Thoracic aorta (tissue), 2 donors: ENCODE data around the gene FLRT1. TPM values are rescaled to one million over a fixed set of nuclear protein-coding genes. Genes with fewer than 3 reads are reported as not detected.

ENCODE experiments used
- ATAC-seq: fragments of 150-250 bp; one replicate; pipeline ENCODE4 v1.8.0; 2017; ENCODE audit warnings: low read depth; ENCODE audit not compliant: insufficient number of reproducible peaks, low FRiP score
- DNase-seq: peaks from one replicate; pipeline ENCODE4 v3.0.0-alpha.2; 2020; ENCODE audit warnings: low spot score
- H3K27ac ChIP-seq, 2 donors: fragments of 200-600 bp; sonication (generic); 1 replicate in 1 of 2; 2 replicates in 1 of 2; pipeline ENCODE4 v1.5.1; 2016; ENCODE audit warnings: mild to moderate bottlenecking in 2 of 2, moderate library complexity in 2 of 2
- H3K27me3 ChIP-seq: fragments of 200-600 bp; sonication (generic); replicated peaks from 2 replicates; pipeline ENCODE4 v1.6.0; 2016; ENCODE audit warnings: mild to moderate bottlenecking; ENCODE audit not compliant: insufficient read depth
- H3K36me3 ChIP-seq: fragments of 200-600 bp; sonication (generic); one replicate; pipeline ENCODE4 v1.5.1; 2016
- H3K4me1 ChIP-seq, 2 donors: fragments of 200-600 bp; sonication (generic); 1 replicate in 1 of 2; 2 replicates in 1 of 2; pipeline versions ENCODE4 v1.5.1 to v1.6.0; 2016; ENCODE audit warnings: low read depth in 2 of 2, mild to moderate bottlenecking in 1 of 2; ENCODE audit not compliant: control insufficient read depth in 1 of 2
- H3K4me3 ChIP-seq: fragments of 200-600 bp; sonication (generic); 2 replicates; pipeline ENCODE4 v1.5.1; 2016; ENCODE audit warnings: mild to moderate bottlenecking
- H3K9me3 ChIP-seq: fragments of 200-600 bp; sonication (generic); 2 replicates; pipeline ENCODE4 v1.5.1; 2016
- total RNA-seq, 2 donors: library from RNA; depleted of rRNA; stranded (reverse); fragments of >200 nt; gene quantifications; one replicate each; pipeline versions ENCODE4 v1.1.0 to v1.2.3, GENCODE V29; 2016
- TF ChIP-seq, protein P1 (sequence below): fragments of 200-600 bp; sonication (generic); IDR thresholded peaks from one replicate; pipeline ENCODE4 v1.5.1; 2019; ENCODE audit warnings: antibody characterized with exemption

FLRT1 gene
- total RNA-seq, 2 donors from 2014 or later: 0.41 TPM; not detected in 1

DNA sequence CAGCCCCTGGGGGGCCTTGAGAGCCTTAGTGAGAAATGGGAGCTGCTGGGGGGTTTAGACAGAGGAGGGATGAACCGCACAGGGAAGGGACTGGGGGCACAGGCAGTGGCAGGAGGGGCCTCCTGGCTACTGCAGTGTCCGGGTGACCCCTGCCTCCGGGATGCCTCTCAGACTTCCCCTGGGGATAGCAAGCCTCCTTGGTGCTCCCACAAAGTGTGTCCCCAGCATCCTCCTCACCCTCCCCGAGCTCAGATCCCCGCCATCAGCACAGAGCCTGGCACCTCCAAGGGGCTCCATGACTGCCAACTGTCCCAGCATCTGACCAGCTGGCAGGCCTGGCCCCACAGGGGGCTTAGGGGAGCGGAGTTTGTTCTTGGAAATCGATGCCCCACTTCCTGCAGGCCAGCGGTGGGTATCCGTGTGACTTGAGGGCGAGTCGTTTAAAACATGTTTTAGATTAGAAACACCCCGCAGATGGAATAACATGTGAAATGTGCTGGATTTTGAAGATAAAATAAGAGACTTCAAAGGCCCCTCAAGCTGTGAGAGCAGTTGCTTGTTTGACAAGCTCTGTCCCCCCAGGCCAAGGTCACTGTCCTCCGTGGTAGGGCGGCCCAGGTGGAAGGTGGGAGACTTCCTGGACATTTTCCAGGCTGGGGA lies 13.5 kb upstream of the FLRT1 start:
- Histone ChIP-seq H3K36me3 (no peaks in the 10 kb centered on the region), H3K9me3 (no peaks in the 10 kb centered on the region), H3K4me1 (no peaks in the 10 kb centered on the region), H3K27me3 (no peaks in the 10 kb centered on the region), H3K4me3 (no peak overlapping the region), H3K27ac (no peak overlapping the region)
- TF ChIP-seq, protein P1, sequence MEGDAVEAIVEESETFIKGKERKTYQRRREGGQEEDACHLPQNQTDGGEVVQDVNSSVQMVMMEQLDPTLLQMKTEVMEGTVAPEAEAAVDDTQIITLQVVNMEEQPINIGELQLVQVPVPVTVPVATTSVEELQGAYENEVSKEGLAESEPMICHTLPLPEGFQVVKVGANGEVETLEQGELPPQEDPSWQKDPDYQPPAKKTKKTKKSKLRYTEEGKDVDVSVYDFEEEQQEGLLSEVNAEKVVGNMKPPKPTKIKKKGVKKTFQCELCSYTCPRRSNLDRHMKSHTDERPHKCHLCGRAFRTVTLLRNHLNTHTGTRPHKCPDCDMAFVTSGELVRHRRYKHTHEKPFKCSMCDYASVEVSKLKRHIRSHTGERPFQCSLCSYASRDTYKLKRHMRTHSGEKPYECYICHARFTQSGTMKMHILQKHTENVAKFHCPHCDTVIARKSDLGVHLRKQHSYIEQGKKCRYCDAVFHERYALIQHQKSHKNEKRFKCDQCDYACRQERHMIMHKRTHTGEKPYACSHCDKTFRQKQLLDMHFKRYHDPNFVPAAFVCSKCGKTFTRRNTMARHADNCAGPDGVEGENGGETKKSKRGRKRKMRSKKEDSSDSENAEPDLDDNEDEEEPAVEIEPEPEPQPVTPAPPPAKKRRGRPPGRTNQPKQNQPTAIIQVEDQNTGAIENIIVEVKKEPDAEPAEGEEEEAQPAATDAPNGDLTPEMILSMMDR: no peak
- DNase-seq (no peak), ATAC-seq (no peak)

GRCh38 chr11:64023712-64024710 lies 11.7 kb upstream of the FLRT1 start:
- Histone ChIP-seq H3K36me3 (no peaks in the 10 kb centered on the region), H3K4me1 (peaks cover 0 to 5% of the 10 kb centered on the region in 2 donors), H3K4me3 (no peak overlapping the region), H3K9me3 (no peaks in the 10 kb centered on the region), H3K27ac (no peak overlapping the region), H3K27me3 (no peaks in the 10 kb centered on the region)
- DNase-seq (no peak), ATAC-seq (no peak)
- TF ChIP-seq, protein P1: no peak

DNA sequence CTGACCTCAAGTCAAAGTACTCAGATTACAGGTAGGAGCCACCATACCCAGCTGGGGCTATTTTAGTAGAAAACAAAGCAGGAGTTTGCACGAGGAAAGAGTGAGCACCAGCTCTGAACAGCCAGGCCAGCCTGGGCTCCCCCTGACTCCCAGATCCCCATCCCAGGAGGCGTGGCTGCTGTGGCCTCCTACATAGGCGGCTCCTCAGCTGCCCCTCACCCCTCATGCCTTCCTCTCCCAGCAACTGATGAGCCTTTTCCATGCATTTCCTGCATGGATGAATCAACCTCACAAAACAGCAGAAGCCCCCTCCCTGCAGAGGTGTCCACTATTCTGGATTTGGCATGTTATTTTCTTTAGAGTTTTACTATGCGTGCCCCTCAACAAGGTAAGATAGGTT lies 10.5 kb upstream of the FLRT1 start:
- Histone ChIP-seq H3K36me3 (no peaks in the 10 kb centered on the region), H3K27ac (no peak overlapping the region), H3K9me3 (no peaks in the 10 kb centered on the region), H3K4me1 (peaks cover 0 to 5% of the 10 kb centered on the region in 2 donors), H3K27me3 (no peaks in the 10 kb centered on the region), H3K4me3 (no peak overlapping the region)
- ATAC-seq: no peak
- TF ChIP-seq, protein P1: no peak
- DNase-seq: no peak

GRCh38 chr11:64026575-64027205 lies 9.0 kb upstream of the FLRT1 start:
- Histone ChIP-seq H3K36me3 (no peaks in the 10 kb centered on the region), H3K4me1 (peaks cover 0 to 5% of the 10 kb centered on the region in 2 donors), H3K27me3 (no peaks in the 10 kb centered on the region), H3K27ac (no peak overlapping the region), H3K4me3 (no peak overlapping the region), H3K9me3 (no peaks in the 10 kb centered on the region)
- no peak for ATAC-seq
- TF ChIP-seq, protein P1: no peak
- no peak for DNase-seq
